Liver (tissue), 9 donors: ENCODE measurements around the gene SRRD. TPM values are rescaled to one million over a fixed set of nuclear protein-coding genes. Genes with fewer than 3 reads are reported as not detected.

Source experiments
- DNase-seq: peaks from one replicate; pipeline ENCODE4 v3.0.0-alpha.2; 2017; ENCODE audit warnings: low spot score
- H3K27ac ChIP-seq, 2 donors: one replicate each; pipeline ENCODE4 v1.7.0; 2013; ENCODE audit warnings: inconsistent platforms in 2 of 2, low read length in 2 of 2, control low read depth in 1 of 2, low read depth in 1 of 2, mild to moderate bottlenecking in 1 of 2
- H3K27me3 ChIP-seq, 4 donors: one replicate each; pipeline versions ENCODE4 v1.6.1 to v1.7.0; 2013; ENCODE audit warnings: low read length in 3 of 4, inconsistent platforms in 1 of 4, mild to moderate bottlenecking in 1 of 4, moderate library complexity in 1 of 4; ENCODE audit not compliant: control insufficient read depth in 4 of 4, insufficient read depth in 4 of 4
- H3K36me3 ChIP-seq, 4 donors: one replicate each; pipeline versions ENCODE4 v1.6.1 to v1.7.0; 2013; ENCODE audit warnings: low read length in 3 of 4, mild to moderate bottlenecking in 3 of 4, low read depth in 1 of 4, moderate library complexity in 1 of 4; ENCODE audit not compliant: control insufficient read depth in 4 of 4, insufficient read depth in 3 of 4
- H3K4me1 ChIP-seq, 4 donors: one replicate each; pipeline versions ENCODE4 v1.6.1 to v1.7.0; 2013; ENCODE audit warnings: low read length in 3 of 4, mild to moderate bottlenecking in 3 of 4, moderate library complexity in 1 of 4; ENCODE audit not compliant: control insufficient read depth in 4 of 4, insufficient read depth in 4 of 4
- H3K4me3 ChIP-seq, 3 donors: one replicate each; pipeline versions ENCODE4 v1.6.1 to v1.7.0; 2013; ENCODE audit warnings: low read length in 3 of 3, control low read depth in 1 of 3, low read depth in 1 of 3, mild to moderate bottlenecking in 1 of 3
- H3K9ac ChIP-seq, 2 donors: one replicate each; pipeline ENCODE4 v1.7.0; 2013; ENCODE audit warnings: low read length in 2 of 2, mild to moderate bottlenecking in 2 of 2, moderate library complexity in 2 of 2, control low read depth in 1 of 2, low read depth in 1 of 2
- H3K9me3 ChIP-seq, 4 donors: one replicate each; pipeline versions ENCODE4 v1.6.1 to v1.7.0; 2013; ENCODE audit warnings: low read length in 3 of 4; ENCODE audit not compliant: control insufficient read depth in 4 of 4
- FOXA1 ChIP-seq: IDR thresholded peaks from 2 replicates; pipeline ENCODE4 v1.6.1; 2016; ENCODE audit warnings: antibody characterized with exemption
- FOXA2 ChIP-seq: IDR thresholded peaks from 2 replicates; pipeline ENCODE4 v1.6.1; 2016; ENCODE audit warnings: antibody characterized with exemption
- GABPA ChIP-seq, 2 donors: IDR thresholded peaks in 1 of 2; conservative IDR thresholded peaks in 1 of 2; 2 replicates each; pipeline ENCODE4 v1.6.1; 2016; ENCODE audit warnings: antibody characterized with exemption in 2 of 2, mild to moderate bottlenecking in 1 of 2, moderate library complexity in 1 of 2
- HNF4A ChIP-seq, 2 donors: conservative IDR thresholded peaks; 2 replicates each; pipeline ENCODE4 v1.6.1; 2016; ENCODE audit warnings: antibody characterized with exemption in 2 of 2, mild to moderate bottlenecking in 2 of 2
- NR2F2 ChIP-seq: IDR thresholded peaks from 2 replicates; pipeline ENCODE4 v1.6.1; 2016; ENCODE audit warnings: antibody characterized with exemption
- RAD21 ChIP-seq, 2 donors: IDR thresholded peaks; 2 replicates each; pipeline ENCODE4 v1.6.1; 2016; ENCODE audit warnings: antibody characterized with exemption in 2 of 2, mild to moderate bottlenecking in 2 of 2
- RXRA ChIP-seq, 2 donors: IDR thresholded peaks; 2 replicates each; pipeline ENCODE4 v1.6.1; 2017 to 2018; ENCODE audit warnings: antibody characterized with exemption in 2 of 2, mild to moderate bottlenecking in 1 of 2
- SP1 ChIP-seq: IDR thresholded peaks from 2 replicates; pipeline ENCODE4 v1.6.1; 2018; ENCODE audit warnings: antibody characterized with exemption, mild to moderate bottlenecking
- WGBS: extraction: QIAGEN DNeasy Blood & Tissue Kit; methylation state at CpG from one replicate; pipeline ENCODE4 v1.1.7; 2013; 5-methylcytosine and 5-hydroxymethylcytosine counted together
- polyA plus RNA-seq, 2 donors: library from polyadenylated mRNA; stranded (reverse) in 1 of 2; unstranded in 1 of 2; fragments of 200-250 nt in 1 of 2; fragments of >200 nt in 1 of 2; fragmentation: Nextera tagmentation in 1 of 2; extraction: Ambion mirVana in 1 of 2; gene quantifications; one replicate each; pipeline versions ENCODE4 v1.2.1 to v1.2.3, GENCODE V29; 2013 to 2015
- total RNA-seq, 2 donors: library from RNA; depleted of rRNA; stranded (reverse); fragments of >200 nt; gene quantifications; one replicate each; pipeline ENCODE4 v1.2.3, GENCODE V29; 2014
- TF ChIP-seq, protein P1 (sequence below): IDR thresholded peaks from 2 replicates; pipeline ENCODE4 v1.6.1; 2016; ENCODE audit warnings: antibody characterized with exemption
- TF ChIP-seq, protein P2 (sequence below): IDR thresholded peaks from 2 replicates; pipeline ENCODE4 v1.6.1; 2016; ENCODE audit warnings: antibody characterized with exemption
- TF ChIP-seq, protein P3 (sequence below): IDR thresholded peaks from 2 replicates; pipeline ENCODE4 v1.6.1; 2016; ENCODE audit warnings: antibody characterized with exemption
- TF ChIP-seq, protein P4 (sequence below): fragments of 150-350 bp; IDR thresholded peaks from 2 replicates; pipeline ENCODE4 v1.5.1; 2017; ENCODE audit warnings: improper control_type of control experiment, low read depth, low read length; ENCODE audit not compliant: missing input control
- donor health status: healthy.
- donor health status: healthy.
- donor health status: healthy.
- donor health status: healthy.
- donor health status: healthy.

The SRRD gene
- total and polyA plus RNA-seq, 4 donors = 8.7 to 18.6 (median 13.6) TPM

DNA sequence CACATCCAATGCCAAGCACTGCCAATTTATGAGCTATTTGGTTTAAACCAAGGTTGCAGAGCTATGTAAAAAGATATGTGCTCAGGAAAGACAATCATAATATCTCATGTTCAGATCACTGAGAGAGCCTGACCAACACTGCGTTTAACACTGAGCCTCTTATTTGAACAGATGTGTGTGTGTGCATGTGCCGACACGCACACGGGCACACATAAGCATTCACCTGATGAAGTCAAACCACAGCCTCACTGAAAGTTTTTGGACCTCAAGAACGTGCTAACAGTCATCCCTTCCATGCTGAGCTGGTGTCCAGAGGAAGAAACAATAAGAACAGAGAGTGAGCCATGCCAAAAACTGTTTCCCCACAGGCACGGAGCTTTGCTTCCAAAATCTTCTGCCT, 23.5 kb upstream of the SRRD start:
- H3K27me3 ChIP-seq = no peaks in the 10 kb centered on the region
- TF ChIP-seq RAD21 (IDR thresholded peaks at IDR 0.05) = no peak
- TF ChIP-seq RXRA (IDR thresholded peaks at IDR 0.05) = no peak
- TF ChIP-seq NR2F2 = no peak
- no peak for TF ChIP-seq GABPA (IDR thresholded peaks at IDR 0.05 in 1 of 2, conservative IDR thresholded peaks at IDR 0.05 in 1 of 2)
- TF ChIP-seq, protein P1, sequence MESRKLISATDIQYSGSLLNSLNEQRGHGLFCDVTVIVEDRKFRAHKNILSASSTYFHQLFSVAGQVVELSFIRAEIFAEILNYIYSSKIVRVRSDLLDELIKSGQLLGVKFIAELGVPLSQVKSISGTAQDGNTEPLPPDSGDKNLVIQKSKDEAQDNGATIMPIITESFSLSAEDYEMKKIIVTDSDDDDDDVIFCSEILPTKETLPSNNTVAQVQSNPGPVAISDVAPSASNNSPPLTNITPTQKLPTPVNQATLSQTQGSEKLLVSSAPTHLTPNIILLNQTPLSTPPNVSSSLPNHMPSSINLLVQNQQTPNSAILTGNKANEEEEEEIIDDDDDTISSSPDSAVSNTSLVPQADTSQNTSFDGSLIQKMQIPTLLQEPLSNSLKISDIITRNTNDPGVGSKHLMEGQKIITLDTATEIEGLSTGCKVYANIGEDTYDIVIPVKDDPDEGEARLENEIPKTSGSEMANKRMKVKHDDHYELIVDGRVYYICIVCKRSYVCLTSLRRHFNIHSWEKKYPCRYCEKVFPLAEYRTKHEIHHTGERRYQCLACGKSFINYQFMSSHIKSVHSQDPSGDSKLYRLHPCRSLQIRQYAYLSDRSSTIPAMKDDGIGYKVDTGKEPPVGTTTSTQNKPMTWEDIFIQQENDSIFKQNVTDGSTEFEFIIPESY = no peak
- TF ChIP-seq SP1 = no peak
- no peak for TF ChIP-seq FOXA2
- TF ChIP-seq, protein P2, sequence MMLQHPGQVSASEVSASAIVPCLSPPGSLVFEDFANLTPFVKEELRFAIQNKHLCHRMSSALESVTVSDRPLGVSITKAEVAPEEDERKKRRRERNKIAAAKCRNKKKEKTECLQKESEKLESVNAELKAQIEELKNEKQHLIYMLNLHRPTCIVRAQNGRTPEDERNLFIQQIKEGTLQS = no peak
- TF ChIP-seq, protein P3, sequence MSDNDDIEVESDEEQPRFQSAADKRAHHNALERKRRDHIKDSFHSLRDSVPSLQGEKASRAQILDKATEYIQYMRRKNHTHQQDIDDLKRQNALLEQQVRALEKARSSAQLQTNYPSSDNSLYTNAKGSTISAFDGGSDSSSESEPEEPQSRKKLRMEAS = no peak
- TF ChIP-seq, protein P4, sequence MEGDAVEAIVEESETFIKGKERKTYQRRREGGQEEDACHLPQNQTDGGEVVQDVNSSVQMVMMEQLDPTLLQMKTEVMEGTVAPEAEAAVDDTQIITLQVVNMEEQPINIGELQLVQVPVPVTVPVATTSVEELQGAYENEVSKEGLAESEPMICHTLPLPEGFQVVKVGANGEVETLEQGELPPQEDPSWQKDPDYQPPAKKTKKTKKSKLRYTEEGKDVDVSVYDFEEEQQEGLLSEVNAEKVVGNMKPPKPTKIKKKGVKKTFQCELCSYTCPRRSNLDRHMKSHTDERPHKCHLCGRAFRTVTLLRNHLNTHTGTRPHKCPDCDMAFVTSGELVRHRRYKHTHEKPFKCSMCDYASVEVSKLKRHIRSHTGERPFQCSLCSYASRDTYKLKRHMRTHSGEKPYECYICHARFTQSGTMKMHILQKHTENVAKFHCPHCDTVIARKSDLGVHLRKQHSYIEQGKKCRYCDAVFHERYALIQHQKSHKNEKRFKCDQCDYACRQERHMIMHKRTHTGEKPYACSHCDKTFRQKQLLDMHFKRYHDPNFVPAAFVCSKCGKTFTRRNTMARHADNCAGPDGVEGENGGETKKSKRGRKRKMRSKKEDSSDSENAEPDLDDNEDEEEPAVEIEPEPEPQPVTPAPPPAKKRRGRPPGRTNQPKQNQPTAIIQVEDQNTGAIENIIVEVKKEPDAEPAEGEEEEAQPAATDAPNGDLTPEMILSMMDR = no peak
- peaks cover 14 to 59% (median 23%) of the 10 kb centered on the region in 4 donors for H3K36me3 ChIP-seq
- no peak overlapping the region for H3K4me3 ChIP-seq
- no peak overlapping the region for H3K27ac ChIP-seq
- H3K4me1 ChIP-seq = peaks cover 0 to 9% (median 2%) of the 10 kb centered on the region in 4 donors
- 94% methylated on average over 6 of the region's 6 CpGs for WGBS
- no peak for DNase-seq
- no peaks in the 10 kb centered on the region for H3K9me3 ChIP-seq
- no peak overlapping the region for H3K9ac ChIP-seq

DNA sequence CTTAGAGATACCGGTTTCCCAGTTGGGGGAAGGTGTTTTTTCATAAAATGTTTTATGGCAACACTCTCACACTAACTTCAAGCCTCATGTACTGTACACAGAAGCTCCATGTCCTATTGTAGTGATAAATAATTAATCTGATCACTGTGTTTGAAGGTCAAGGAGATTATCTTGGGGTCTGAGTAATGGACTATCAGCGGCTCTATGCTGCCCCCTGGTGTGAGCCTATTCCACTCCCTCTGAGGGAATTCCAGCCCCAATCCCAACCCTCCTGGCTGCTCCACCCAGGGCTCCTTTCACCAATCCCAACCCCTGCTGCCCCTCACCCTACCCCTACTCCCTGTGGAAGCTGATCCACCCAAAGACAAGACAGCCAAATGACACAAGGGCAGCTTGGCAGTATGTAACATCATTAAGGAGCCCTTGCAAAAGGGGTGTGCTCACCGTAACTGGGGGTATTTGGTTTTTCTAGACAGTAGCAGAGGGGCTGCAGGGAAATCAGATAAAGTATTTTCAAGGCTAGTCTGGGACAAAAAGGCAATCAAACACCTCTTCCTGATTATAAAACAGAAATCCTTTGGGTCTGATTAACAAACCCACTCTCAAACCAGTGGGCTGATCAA, 22.4 kb upstream of the SRRD start:
- Histone ChIP-seq H3K4me1 (peaks cover 0 to 9% (median 2%) of the 10 kb centered on the region in 4 donors), H3K9me3 (no peaks in the 10 kb centered on the region), H3K27me3 (no peaks in the 10 kb centered on the region), H3K36me3 (peaks cover 15 to 67% (median 32%) of the 10 kb centered on the region in 4 donors), H3K4me3 (no peak overlapping the region), H3K27ac (no peak overlapping the region), H3K9ac (no peak overlapping the region)
- WGBS = 42% methylated on average over 3 of the region's 3 CpGs
- DNase-seq = peak; percentile 74
- TF ChIP-seq, protein P2 = no peak
- no peak for TF ChIP-seq RXRA (IDR thresholded peaks at IDR 0.05)
- TF ChIP-seq, protein P4 = peak; percentile 59
- TF ChIP-seq RAD21 (IDR thresholded peaks at IDR 0.05) = peak; percentile 68 to 76
- TF ChIP-seq NR2F2 = no peak
- TF ChIP-seq FOXA1 = no peak
- TF ChIP-seq SP1 = no peak
- peak in 1 of 2 donors; percentile 14 for TF ChIP-seq HNF4A (conservative IDR thresholded peaks at IDR 0.05)
